ENCODE data around the gene MCRIP2.

DNA sequence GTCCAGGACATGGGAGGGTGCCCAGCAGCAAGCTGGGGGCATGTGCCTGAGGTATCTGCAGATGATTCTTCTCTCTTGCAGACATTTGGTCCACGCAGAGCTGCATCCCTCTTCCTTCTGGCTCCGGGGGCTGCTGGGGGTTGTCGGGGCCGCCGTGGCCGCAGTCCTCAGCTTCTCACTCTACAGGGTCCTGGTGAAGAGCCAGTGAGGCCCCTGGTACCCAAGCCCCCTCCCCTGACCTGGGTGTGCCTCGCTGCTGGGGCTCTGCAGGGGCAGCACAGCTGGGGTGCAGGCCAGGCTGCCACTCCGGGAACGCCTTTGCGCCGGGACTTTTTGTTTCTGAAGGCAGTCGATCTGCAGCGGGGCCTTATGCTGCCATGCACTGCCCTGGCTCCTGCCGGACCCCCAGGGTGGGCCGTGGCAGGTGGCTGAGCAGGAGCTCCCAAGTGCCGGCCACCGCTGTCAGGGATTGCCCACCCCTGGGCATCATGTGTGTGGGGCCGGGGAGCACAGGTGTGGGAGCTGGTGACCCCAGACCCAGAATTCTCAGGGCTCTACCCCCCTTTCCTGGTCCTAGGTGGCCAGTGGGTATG is 31.9 kb downstream of the MCRIP2 start:
- TF ChIP-seq, protein P1, sequence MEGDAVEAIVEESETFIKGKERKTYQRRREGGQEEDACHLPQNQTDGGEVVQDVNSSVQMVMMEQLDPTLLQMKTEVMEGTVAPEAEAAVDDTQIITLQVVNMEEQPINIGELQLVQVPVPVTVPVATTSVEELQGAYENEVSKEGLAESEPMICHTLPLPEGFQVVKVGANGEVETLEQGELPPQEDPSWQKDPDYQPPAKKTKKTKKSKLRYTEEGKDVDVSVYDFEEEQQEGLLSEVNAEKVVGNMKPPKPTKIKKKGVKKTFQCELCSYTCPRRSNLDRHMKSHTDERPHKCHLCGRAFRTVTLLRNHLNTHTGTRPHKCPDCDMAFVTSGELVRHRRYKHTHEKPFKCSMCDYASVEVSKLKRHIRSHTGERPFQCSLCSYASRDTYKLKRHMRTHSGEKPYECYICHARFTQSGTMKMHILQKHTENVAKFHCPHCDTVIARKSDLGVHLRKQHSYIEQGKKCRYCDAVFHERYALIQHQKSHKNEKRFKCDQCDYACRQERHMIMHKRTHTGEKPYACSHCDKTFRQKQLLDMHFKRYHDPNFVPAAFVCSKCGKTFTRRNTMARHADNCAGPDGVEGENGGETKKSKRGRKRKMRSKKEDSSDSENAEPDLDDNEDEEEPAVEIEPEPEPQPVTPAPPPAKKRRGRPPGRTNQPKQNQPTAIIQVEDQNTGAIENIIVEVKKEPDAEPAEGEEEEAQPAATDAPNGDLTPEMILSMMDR (IDR thresholded peaks at IDR 0.05), result no peak
- TF ChIP-seq POLR2A (IDR thresholded peaks at IDR 0.05), result no peak

Data from testis (tissue), 2 donors.